ENCODE data around the gene ROR2. TPM values are rescaled to one million over a fixed set of nuclear protein-coding genes. Genes with fewer than 3 reads are reported as not detected.

The ROR2 gene
- total and polyA plus RNA-seq, 11 donors, result 0.18 to 9.0 (median 0.49) TPM

DNA sequence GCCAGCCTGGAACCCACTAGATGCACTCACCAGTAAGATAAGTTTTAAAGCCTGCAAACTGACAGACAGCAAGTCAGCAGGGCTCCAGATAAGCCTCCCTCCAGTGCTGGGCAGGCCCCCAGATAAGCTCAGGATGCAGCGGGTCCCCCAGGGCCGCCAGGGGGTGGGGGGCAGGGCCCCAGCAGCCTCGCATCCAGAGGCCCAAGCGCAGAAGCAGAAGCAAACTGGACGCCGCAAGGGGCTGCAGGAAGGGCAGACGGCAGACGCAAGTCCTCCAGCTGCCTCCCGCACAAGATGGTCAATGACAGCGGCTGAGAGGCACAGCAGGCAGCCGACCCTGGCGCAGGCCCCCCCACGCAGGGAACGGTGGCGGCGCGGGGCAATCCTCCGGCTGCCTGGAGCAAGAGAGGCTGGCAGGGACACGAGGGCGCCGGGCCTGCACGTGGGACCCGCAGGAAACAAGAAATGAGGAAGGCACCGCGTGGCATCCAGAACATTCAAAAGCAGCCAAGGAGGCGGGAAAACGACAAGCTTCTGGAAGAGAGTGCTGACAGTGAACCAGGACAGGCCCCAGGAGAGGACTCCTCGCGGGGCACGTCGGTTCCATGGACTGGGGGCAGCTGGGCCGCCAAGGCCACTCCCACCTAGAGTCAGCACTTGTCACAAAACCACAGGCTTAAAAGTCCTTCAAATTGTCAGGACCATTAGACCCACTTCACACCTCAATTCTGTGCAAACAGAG, 49.8 kb downstream of the ROR2 start:
- no peak for ATAC-seq
- DNase-seq, result peak in 1 of 5 donors; percentile 58
- intact Hi-C loops (cut with DNase I), result no loop called here
- 9 to 18% (median 15%) methylated on average over 24 to 32 of the region's 32 CpGs for WGBS, 4 donors
- Histone ChIP-seq H3K27me3 (no peaks in the 10 kb centered on the region), H3K9me3 (no peaks in the 10 kb centered on the region), H3K4me1 (peaks cover 0 to 58% (median 11%) of the 10 kb centered on the region in 12 donors), H3K4me3 (peak overlapping the region in 6 of 12 donors; percentile 0 to 32 (median 23)), H3K36me3 (no peaks in the 10 kb centered on the region), H3K27ac (peak overlapping the region in 1 of 12 donors; percentile 81)
- TF ChIP-seq, protein P1, sequence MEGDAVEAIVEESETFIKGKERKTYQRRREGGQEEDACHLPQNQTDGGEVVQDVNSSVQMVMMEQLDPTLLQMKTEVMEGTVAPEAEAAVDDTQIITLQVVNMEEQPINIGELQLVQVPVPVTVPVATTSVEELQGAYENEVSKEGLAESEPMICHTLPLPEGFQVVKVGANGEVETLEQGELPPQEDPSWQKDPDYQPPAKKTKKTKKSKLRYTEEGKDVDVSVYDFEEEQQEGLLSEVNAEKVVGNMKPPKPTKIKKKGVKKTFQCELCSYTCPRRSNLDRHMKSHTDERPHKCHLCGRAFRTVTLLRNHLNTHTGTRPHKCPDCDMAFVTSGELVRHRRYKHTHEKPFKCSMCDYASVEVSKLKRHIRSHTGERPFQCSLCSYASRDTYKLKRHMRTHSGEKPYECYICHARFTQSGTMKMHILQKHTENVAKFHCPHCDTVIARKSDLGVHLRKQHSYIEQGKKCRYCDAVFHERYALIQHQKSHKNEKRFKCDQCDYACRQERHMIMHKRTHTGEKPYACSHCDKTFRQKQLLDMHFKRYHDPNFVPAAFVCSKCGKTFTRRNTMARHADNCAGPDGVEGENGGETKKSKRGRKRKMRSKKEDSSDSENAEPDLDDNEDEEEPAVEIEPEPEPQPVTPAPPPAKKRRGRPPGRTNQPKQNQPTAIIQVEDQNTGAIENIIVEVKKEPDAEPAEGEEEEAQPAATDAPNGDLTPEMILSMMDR (IDR thresholded peaks at IDR 0.05), result no peak
- no peak for TF ChIP-seq POLR2A (IDR thresholded peaks at IDR 0.05)

DNA sequence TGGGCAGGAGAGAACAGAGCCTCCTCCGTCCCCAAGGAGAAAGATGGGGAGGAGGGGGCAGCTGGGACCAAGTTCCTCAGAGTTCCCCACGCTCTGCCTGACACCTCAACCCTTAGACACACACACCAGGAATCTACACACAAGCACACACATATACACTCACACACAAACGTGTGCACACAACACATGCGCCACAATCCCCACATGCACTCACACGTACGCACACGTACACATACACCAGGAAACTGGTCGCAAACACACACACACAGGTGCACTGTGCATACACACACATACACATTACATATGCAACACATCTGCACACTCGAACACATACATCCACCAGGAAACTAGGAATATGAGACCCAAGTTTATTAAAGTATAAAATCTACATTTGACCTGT, 50.4 kb downstream of the ROR2 start:
- Histone ChIP-seq H3K9me3 (no peaks in the 10 kb centered on the region), H3K4me3 (peak overlapping the region in 1 of 12 donors; percentile 28), H3K27me3 (no peaks in the 10 kb centered on the region), H3K4me1 (peaks cover 0 to 57% (median 11%) of the 10 kb centered on the region in 12 donors), H3K27ac (peak overlapping the region in 1 of 12 donors; percentile 81), H3K36me3 (no peaks in the 10 kb centered on the region)
- 75 to 89% (median 85%) methylated on average over 9 of the region's 9 CpGs for WGBS, 4 donors
- intact Hi-C loops (cut with DNase I), result loop anchor here in 1 of 10 donors (1.0 kb wide), 1 partner anchor 11 kb away; no protein-coding TSS in a partner anchor
- TF ChIP-seq POLR2A (IDR thresholded peaks at IDR 0.05), result no peak
- TF ChIP-seq, protein P1 (IDR thresholded peaks at IDR 0.05), result no peak
- ATAC-seq (no peak), DNase-seq (no peak)

DNA sequence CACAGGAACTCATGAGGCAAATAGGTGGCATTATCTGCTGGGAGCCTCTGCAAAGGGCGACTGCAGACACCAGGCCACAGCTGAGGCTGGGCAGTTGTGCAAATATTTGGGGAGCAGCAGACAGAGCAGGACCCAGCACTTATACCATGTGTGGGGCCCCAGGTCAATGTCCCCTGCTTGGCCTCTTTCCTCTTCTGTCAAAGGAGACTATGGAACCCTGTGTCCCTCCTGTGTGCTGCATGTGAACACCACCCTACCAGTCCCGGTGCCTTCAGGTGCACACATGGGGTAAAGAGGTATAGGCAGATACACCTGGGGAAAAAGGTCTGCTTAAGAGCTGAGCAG, 50.8 kb downstream of the ROR2 start:
- peaks cover 0 to 53% (median 11%) of the 10 kb centered on the region in 12 donors for H3K4me1 ChIP-seq
- 78 to 88% (median 85%) methylated on average over 1 to 2 of the region's 2 CpGs for WGBS, 4 donors
- H3K27me3 ChIP-seq, result no peaks in the 10 kb centered on the region
- no peak overlapping the region for H3K4me3 ChIP-seq
- peak overlapping the region in 1 of 12 donors; percentile 81 for H3K27ac ChIP-seq
- ATAC-seq, result no peak
- no peaks in the 10 kb centered on the region for H3K9me3 ChIP-seq
- no peak for DNase-seq
- H3K36me3 ChIP-seq, result no peaks in the 10 kb centered on the region
- intact Hi-C loops (cut with DNase I), result loop anchor here in 1 of 10 donors (1.0 kb wide), 1 partner anchor 11 kb away; no protein-coding TSS in a partner anchor
- TF ChIP-seq, protein P1 (IDR thresholded peaks at IDR 0.05), result no peak
- TF ChIP-seq POLR2A (IDR thresholded peaks at IDR 0.05), result no peak

DNA sequence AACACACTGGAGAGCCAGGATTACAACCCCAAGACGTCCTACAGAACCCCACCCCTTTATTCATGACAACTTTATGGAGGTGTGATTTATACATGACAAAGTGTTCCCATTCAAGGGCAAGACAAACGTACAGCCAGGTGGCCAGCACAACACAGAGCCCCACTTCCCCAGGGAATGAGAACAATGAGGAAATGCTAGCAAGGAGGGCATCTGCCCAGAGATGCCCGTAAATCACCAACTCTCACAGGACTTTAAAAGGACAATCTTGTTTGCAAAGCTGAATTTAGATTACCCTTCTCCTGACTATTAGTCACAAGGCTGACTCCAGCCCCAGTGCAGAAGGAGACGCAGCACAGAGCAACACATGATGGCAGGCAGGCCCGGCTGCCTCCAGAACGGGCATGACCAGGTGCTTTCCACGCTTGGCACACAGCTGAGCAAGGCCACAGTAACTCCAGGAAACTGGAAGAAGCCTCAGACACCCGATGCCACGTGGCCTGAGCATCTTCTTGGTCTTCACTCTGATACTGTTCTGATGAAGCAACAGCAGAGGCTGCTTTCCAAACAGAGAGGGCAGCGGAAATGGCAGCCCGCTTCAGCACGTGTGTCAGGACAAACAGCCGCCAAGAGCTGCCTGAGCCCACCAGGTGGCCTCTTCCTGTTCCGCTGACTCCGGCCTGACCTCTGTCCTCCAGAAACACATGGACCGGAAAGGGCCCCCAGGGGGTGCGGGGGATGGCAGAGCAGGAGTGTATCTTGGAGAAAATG, 51.4 kb downstream of the ROR2 start:
- no peak for DNase-seq
- H3K4me3 ChIP-seq, result no peak overlapping the region
- intact Hi-C loops (cut with DNase I), result loop anchor here in 1 of 10 donors (1.0 kb wide), 1 partner anchor 12 kb away; no protein-coding TSS in a partner anchor
- no peaks in the 10 kb centered on the region for H3K9me3 ChIP-seq
- H3K36me3 ChIP-seq, result no peaks in the 10 kb centered on the region
- TF ChIP-seq POLR2A (IDR thresholded peaks at IDR 0.05), result no peak
- TF ChIP-seq, protein P1 (IDR thresholded peaks at IDR 0.05), result no peak
- ATAC-seq, result peak in 1 of 4 donors; percentile 29
- WGBS, 4 donors, result 56 to 76% (median 70%) methylated on average over 16 to 17 of the region's 17 CpGs
- H3K4me1 ChIP-seq, result peaks cover 0 to 50% (median 11%) of the 10 kb centered on the region in 12 donors
- peak overlapping the region in 1 of 12 donors; percentile 81 for H3K27ac ChIP-seq
- no peaks in the 10 kb centered on the region for H3K27me3 ChIP-seq

All from heart left ventricle (tissue), 16 donors.